Measurements from ENCODE around the gene OR9G4.
A peak's percentile ranks its signal among the peaks of the same experiment; 100 is the strongest.

The OR9G4 gene

GRCh38 chr11:56748597-56748996, at the start of gene OR9G4:
Gene OR9G4 (minus strand): TSS chr11:56748697. CDS start chr11:56743766, 4,931 bp downstream.
- DNase-seq: no peak

GRCh38 chr11:56783448-56784041, 35.0 kb upstream of the OR9G4 start:
- DNase-seq: peak; percentile 19

GRCh38 chr11:56782167-56782847, 33.8 kb upstream of the OR9G4 start:
- no peak for DNase-seq

- DNase-seq: no peak
Observed at GRCh38 chr11:56776809-56777208, 28.3 kb upstream of the OR9G4 start.

GRCh38 chr11:56764976-56765375, 16.5 kb upstream of the OR9G4 start:
- DNase-seq: no peak

GRCh38 chr11:56751480-56751879, 3.0 kb upstream of the OR9G4 start:
- DNase-seq: no peak

GRCh38 chr11:56750190-56750589, 1.7 kb upstream of the OR9G4 start:
- no peak for DNase-seq

GRCh38 chr11:56740886-56741285, 7.6 kb downstream of the OR9G4 start:
- no peak for DNase-seq

GRCh38 chr11:56740107-56740506, 8.4 kb downstream of the OR9G4 start:
- DNase-seq: no peak

- DNase-seq: no peak
Observed at GRCh38 chr11:56720513-56720912, 28.0 kb downstream of the OR9G4 start.

GRCh38 chr11:56716379-56716854, 32.1 kb downstream of the OR9G4 start:
- DNase-seq: peak; percentile 3

- DNase-seq: no peak
Observed at GRCh38 chr11:56714206-56714605, 34.3 kb downstream of the OR9G4 start.

- DNase-seq: no peak
Observed at GRCh38 chr11:56706486-56706885, 42.0 kb downstream of the OR9G4 start.

- no peak for DNase-seq
Observed at GRCh38 chr11:56705784-56706396, 42.6 kb downstream of the OR9G4 start.

- no peak for DNase-seq
Observed at GRCh38 chr11:56700914-56701485, 47.5 kb downstream of the OR9G4 start.

- no peak for DNase-seq
Observed at GRCh38 chr11:56700242-56700913, 48.1 kb downstream of the OR9G4 start.

- no peak for DNase-seq
Observed at GRCh38 chr11:56698795-56699194, 49.7 kb downstream of the OR9G4 start, which contains the start of gene OR9G1. Gene OR9G1 (plus strand): TSS chr11:56699095. CDS start chr11:56700388, 1,293 bp downstream.

GRCh38 chr11:56693428-56693827, 55.1 kb downstream of the OR9G4 start:
- no peak for DNase-seq
